Pancreas (tissue), 10 donors: ENCODE measurements around the gene ZP3. TPM values are rescaled to one million over a fixed set of nuclear protein-coding genes. Genes with fewer than 3 reads are reported as not detected.
"Not testable (repeated sequence)": the region's sequence is repeated elsewhere in the genome, so short reads cannot be mapped to it uniquely, and the experiment has no call there.

Source experiments
- ATAC-seq, 4 donors: fragments of 200-7000 bp; cut with Tn5 transposase; one replicate each; pipeline versions ENCODE4 v1.8.0 to v1.9.1; 2020; ENCODE audit warnings: mild to moderate bottlenecking in 4 of 4, moderate library complexity in 4 of 4
- DNase-seq, 6 donors: peaks; one replicate each; pipeline ENCODE4 v3.0.0-alpha.2; 2020
- FAIRE-seq: peaks from 2 replicates; lab custom pipeline; 2012; peaks lifted over from hg19 to GRCh38; lab: Jason Lieb, UNC
- H3K27ac ChIP-seq, 4 donors: fragments of 200-600 bp; sonication (generic); 1 replicate in 3 of 4; 2 replicates in 1 of 4; pipeline versions ENCODE4 v1.5.0 to v1.8.0; 2020
- H3K27me3 ChIP-seq, 4 donors: fragments of 200-600 bp; one replicate each; pipeline ENCODE4 v1.8.0; 2021
- H3K36me3 ChIP-seq, 3 donors: fragments of 200-600 bp; sonication (generic) in 1 of 3; one replicate each; pipeline versions ENCODE4 v1.5.0 to v1.8.0; 2020 to 2021
- H3K4me1 ChIP-seq, 3 donors: fragments of 200-600 bp; one replicate each; pipeline ENCODE4 v1.8.0; 2021
- H3K4me3 ChIP-seq, 4 donors: fragments of 200-600 bp; sonication (generic) in 2 of 4; one replicate each; pipeline versions ENCODE4 v1.5.0 to v1.8.0; 2020 to 2021
- H3K9me3 ChIP-seq, 4 donors: fragments of 200-600 bp; one replicate each; pipeline ENCODE4 v1.8.0; 2021
- CTCF ChIP-seq, 4 donors: fragments of 200-600 bp; sonication (generic) in 3 of 4; IDR thresholded peaks; one replicate each; pipeline versions ENCODE4 v1.5.0 to v1.8.0; 2021; ENCODE audit warnings: antibody characterized with exemption in 4 of 4
- WGBS, 2 donors: extraction: QIAGEN DNeasy Blood & Tissue Kit; methylation state at CpG; one replicate each; pipeline ENCODE4 v1.1.7; 2013; 5-methylcytosine and 5-hydroxymethylcytosine counted together
- intact Hi-C, 3 donors: fragments of 100-400 bp; cut with DNase I; formaldehyde crosslinking; loops; one replicate each; pipeline versions ENCODE4 v1.11.1 to v1.14.2; 2022
- polyA plus RNA-seq, 2 donors: library from polyadenylated mRNA; stranded (reverse); fragments of 200-250 nt; gene quantifications; one replicate each; pipeline ENCODE4 v1.2.3, GENCODE V29; 2013
- total RNA-seq, 6 donors: library from RNA; stranded (reverse); fragmentation: NEBNext Ultra II Directional in 4 of 6; extraction: Animal tissue kit (Norgen Biotek cat#: 25700) in 4 of 6; gene quantifications; one replicate each; pipeline versions ENCODE4 v1.2.1 to v1.2.4, GENCODE V29; 2021 to 2023
- donor health status: healthy with polysubstance abuse.
- donor health status: DM: no; HTN: no; CAD: no; lungs with moderate emphysema.
- donor health status: DM: no; HTN: no; CAD: no.
- donor health status: control.
- donor health status: control.
- donor health status: Bipolar disorder and iron deficiency.
- donor health status: DM: yes; HTN: yes; CAD: no.
- donor health status: DM: no; HTN: no; CAD: no.
- donor health status: DM: no; HTN: no; CAD: no.
- donor health status: DM: yes; HTN: yes; CAD: no.

The ZP3 gene
- total and polyA plus RNA-seq, 8 donors: 2.5 to 14.1 (median 5.9) TPM

- no peaks in the 10 kb centered on the region for H3K27me3 ChIP-seq
- peaks cover under 1 to 8% (median 2%) of the 10 kb centered on the region in 3 donors for H3K4me1 ChIP-seq
- peak overlapping the region; percentile 37 to 51 (median 50) for H3K4me3 ChIP-seq
- H3K27ac ChIP-seq: no peak overlapping the region
- WGBS, 2 donors: 13 to 19% methylated on average over 42 to 45 of the region's 45 CpGs
- no peak for FAIRE-seq
- ATAC-seq: peak; percentile 33 to 75 (median 68)
- H3K36me3 ChIP-seq: no peaks in the 10 kb centered on the region
- H3K9me3 ChIP-seq: no peaks in the 10 kb centered on the region
- peak; percentile 74 to 94 (median 88) for DNase-seq
- TF ChIP-seq CTCF (IDR thresholded peaks at IDR 0.05): no peak
- intact Hi-C loops: no loop called here
Measured at GRCh38 chr7:76397409-76398183, 27.2 kb upstream of the ZP3 start.

- whole genome bisulfite sequencing, 2 donors: 94 to 95% methylated on average over 23 of the region's 23 CpGs
- ATAC-seq (no peak), FAIRE-seq (no peak), DNase-seq (peak in 1 of 6 donors; percentile 62)
- Histone ChIP-seq H3K4me1 (peaks cover 0 to 5% (median 0%) of the 10 kb centered on the region in 3 donors), H3K36me3 (no peaks in the 10 kb centered on the region), H3K27me3 (no peaks in the 10 kb centered on the region), H3K9me3 (no peaks in the 10 kb centered on the region), H3K27ac (no peak overlapping the region), H3K4me3 (no peak overlapping the region)
- intact Hi-C loops: no loop called here
- no peak for TF ChIP-seq CTCF (IDR thresholded peaks at IDR 0.05)
Measured at GRCh38 chr7:76400248-76400647, 24.5 kb upstream of the ZP3 start.

- H3K4me3 ChIP-seq, H3K27ac ChIP-seq, FAIRE-seq, H3K36me3 ChIP-seq, H3K4me1 ChIP-seq, H3K9me3 ChIP-seq, DNase-seq, H3K27me3 ChIP-seq, intact Hi-C loops: not testable (repeated sequence)
- ATAC-seq: peak in 2 of 4 donors; percentile 48 to 63
- 87 to 88% methylated on average over 8 of the region's 8 CpGs for WGBS, 2 donors
Measured at GRCh38 chr7:76403097-76403496, 21.7 kb upstream of the ZP3 start.

GRCh38 chr7:76403780-76404494 lies 20.8 kb upstream of the ZP3 start:
- no peak overlapping the region for H3K27ac ChIP-seq

More at GRCh38 chr7:76403780-76404494, 20.8 kb upstream of the ZP3 start:
- intact Hi-C loops: no loop called here
- no peak for DNase-seq
- 88% methylated on average over 10 of the region's 10 CpGs for WGBS, 2 donors
- Histone ChIP-seq H3K36me3 (no peaks in the 10 kb centered on the region), H3K4me1 (no peaks in the 10 kb centered on the region), H3K9me3 (no peaks in the 10 kb centered on the region), H3K27me3 (no peaks in the 10 kb centered on the region), H3K4me3 (no peak overlapping the region)
- TF ChIP-seq CTCF (IDR thresholded peaks at IDR 0.05): no peak
- no peak for FAIRE-seq
- peak in 3 of 4 donors; percentile 32 to 74 (median 62) for ATAC-seq
